Endothelial cell of umbilical vein (primary cell): ENCODE measurements around the gene FAS. TPM values are rescaled to one million over a fixed set of nuclear protein-coding genes. Genes with fewer than 3 reads are reported as not detected.

ENCODE experiments used
- BruUV-seq: library from RNA; stranded (reverse); fragments of 400-500 nt; replicated peaks from 2 replicates; lab custom pipeline; 2021; lab: Mats Ljungman, UMichigan
- CTCF ChIA-PET: fragments of 300-600, 350-600 bp; sonication (Branson Sonifier 250); formaldehyde crosslinking; loops from one replicate; lab custom pipeline; 2021; ENCODE audit warnings: antibody characterized with exemption, inconsistent platforms; lab: Charles Lee
- POLR2A ChIA-PET: fragments of 300-600, 350-600 bp; sonication (Branson Sonifier 250); formaldehyde crosslinking; loops from one replicate; lab custom pipeline; 2021; ENCODE audit warnings: antibody characterized with exemption, inconsistent platforms; lab: Charles Lee
- DNase-seq: peaks from one replicate; pipeline ENCODE4 v3.0.0-alpha.2; 2011; ENCODE audit warnings: low read depth, low spot score
- FAIRE-seq: peaks from 2 replicates; lab custom pipeline; 2011; peaks lifted over from hg19 to GRCh38; lab: Jason Lieb, UNC
- H2AFZ ChIP-seq: 2 replicates; pipeline ENCODE4 v1.6.0; 2012; ENCODE audit warnings: low read depth, low read length, control low read depth, inconsistent platforms
- H3K27ac ChIP-seq: 2 replicates; pipeline ENCODE4 v1.5.1; 2011; ENCODE audit warnings: low read depth, mild to moderate bottlenecking, control low read depth, low read length, moderate library complexity; ENCODE audit not compliant: insufficient read depth
- H3K27me3 ChIP-seq, 2 experiments: 2 replicates each; pipeline versions ENCODE4 v1.6.0 to v1.6.1; 2011; ENCODE audit warnings: low read length in 2 of 2, mixed read lengths in 1 of 2; ENCODE audit not compliant: control insufficient read depth in 2 of 2, insufficient read depth in 2 of 2
- H3K36me3 ChIP-seq, 2 experiments: 2 replicates in 1 of 2; 3 replicates in 1 of 2; pipeline ENCODE4 v1.5.1; 2011; ENCODE audit warnings: low read length in 2 of 2, mild to moderate bottlenecking in 1 of 2, moderate library complexity in 1 of 2; ENCODE audit not compliant: control insufficient read depth in 2 of 2, insufficient read depth in 2 of 2; ENCODE audit errors: extremely low read depth in 1 of 2
- H3K4me1 ChIP-seq: 3 replicates; pipeline ENCODE4 v1.5.1; 2011; ENCODE audit warnings: mild to moderate bottlenecking, low read length; ENCODE audit not compliant: control insufficient read depth, insufficient read depth; ENCODE audit errors: extremely low read depth
- H3K4me2 ChIP-seq: 2 replicates; pipeline ENCODE4 v1.6.1; 2011; ENCODE audit warnings: low read length, control low read depth, mixed read lengths; ENCODE audit not compliant: insufficient read depth
- H3K4me3 ChIP-seq, 3 experiments: fragments of 200-600 bp in 1 of 3; sonication (generic), shearing (Covaris generic) in 1 of 3; replicated peaks in 1 of 3; 2 replicates each; pipeline ENCODE4 v1.5.1; 2011 to 2016; ENCODE audit warnings: control low read depth in 3 of 3, low read length in 3 of 3, mild to moderate bottlenecking in 2 of 3, inconsistent platforms in 1 of 3, low read depth in 1 of 3, moderate library complexity in 1 of 3; ENCODE audit not compliant: insufficient read depth in 1 of 3
- H3K79me2 ChIP-seq: 2 replicates; pipeline ENCODE4 v1.6.0; 2012; ENCODE audit warnings: low read length, inconsistent platforms; ENCODE audit not compliant: control insufficient read depth, insufficient read depth
- H3K9ac ChIP-seq: replicated peaks from 2 replicates; pipeline ENCODE3; 2011; ENCODE audit warnings: low read length, control low read depth; ENCODE audit not compliant: insufficient read depth; ENCODE audit errors: extremely low read depth
- H3K9me1 ChIP-seq: replicated peaks from 3 replicates; pipeline ENCODE4 v1.6.0; 2011; ENCODE audit warnings: mild to moderate bottlenecking, low read length; ENCODE audit not compliant: control insufficient read depth, insufficient read depth; ENCODE audit errors: extremely low read depth
- H3K9me3 ChIP-seq: replicated peaks from 2 replicates; pipeline ENCODE4 v1.5.1; 2012; ENCODE audit warnings: low read length, inconsistent platforms; ENCODE audit not compliant: control insufficient read depth, insufficient read depth
- H4K20me1 ChIP-seq: replicated peaks from 2 replicates; pipeline ENCODE3; 2011; ENCODE audit warnings: mild to moderate bottlenecking, low read length; ENCODE audit not compliant: control insufficient read depth, insufficient read depth; ENCODE audit errors: extremely low read depth
- EZH2 ChIP-seq: IDR thresholded peaks from 2 replicates; pipeline ENCODE4 v1.6.1; 2012; ENCODE audit warnings: borderline replicate concordance, low read depth, mild to moderate bottlenecking, moderate library complexity, low read length, inconsistent platforms; ENCODE audit not compliant: severe bottlenecking
- FOS ChIP-seq: IDR thresholded peaks from 2 replicates; pipeline ENCODE4 v1.6.1; 2011; ENCODE audit warnings: mild to moderate bottlenecking, low read length, moderate library complexity, borderline replicate concordance; ENCODE audit not compliant: insufficient read depth
- GATA2 ChIP-seq: IDR thresholded peaks from 2 replicates; pipeline ENCODE4 v1.7.0; 2011; ENCODE audit warnings: low read depth, mild to moderate bottlenecking, moderate library complexity, mixed read lengths, low read length; ENCODE audit not compliant: insufficient read length, insufficient read depth
- JUN ChIP-seq: IDR thresholded peaks from 2 replicates; pipeline ENCODE4 v1.6.1; 2011; ENCODE audit warnings: borderline replicate concordance, low read depth; ENCODE audit not compliant: insufficient read length, insufficient read depth
- MYC ChIP-seq: IDR thresholded peaks from one replicate; pipeline ENCODE4 v1.6.1; 2011; ENCODE audit warnings: mild to moderate bottlenecking, low read depth, low read length
- POLR2A ChIP-seq: IDR thresholded peaks from 2 replicates; pipeline ENCODE4 v1.6.1; 2012; ENCODE audit warnings: low read depth, mild to moderate bottlenecking, control low read depth, low read length
- POLR2AphosphoS5 ChIP-seq: IDR thresholded peaks from 2 replicates; pipeline ENCODE4 v1.6.1; 2012; ENCODE audit warnings: low read depth, mild to moderate bottlenecking, control low read depth, low read length, moderate library complexity; ENCODE audit not compliant: insufficient read depth
- dilution Hi-C: fragments of 300-500 bp; cut with MboI; formaldehyde crosslinking; loops from one replicate; pipeline ENCODE4 v1.15.0; 2019; ENCODE audit warnings: low sequenced_read_pairs; ENCODE audit not compliant: extremely low pct_ligation_motif_present
- intact Hi-C: fragments of 100-400 bp; cut with micrococcal nuclease; formaldehyde crosslinking; loops from one replicate; pipeline ENCODE4 v1.10.0; 2022
- polyA plus RNA-seq, 4 experiments: library from polyadenylated mRNA; depleted of rRNA in 3 of 4; stranded (reverse) in 3 of 4; unstranded in 1 of 4; fragments of >200 nt; gene quantifications; 2 replicates each; pipeline versions ENCODE4 v1.2.1 to v1.2.3, GENCODE V29; 2011 to 2012; ENCODE audit warnings: missing spikeins in 1 of 4
- total RNA-seq: library from RNA; stranded (reverse); gene quantifications from 2 replicates; pipeline ENCODE4 v1.2.3, GENCODE V29; 2021
- TF ChIP-seq, protein P1 (sequence below): IDR thresholded peaks from 2 replicates; pipeline ENCODE4 v1.6.1; 2011; ENCODE audit not compliant: insufficient read depth, insufficient read length
- TF ChIP-seq, protein P2 (sequence below), 2 donors: IDR thresholded peaks; 1 replicate in 1 of 2; 2 replicates in 1 of 2; pipeline ENCODE4 v1.5.1; 2011; ENCODE audit warnings: low read length in 2 of 2, mild to moderate bottlenecking in 2 of 2, moderate library complexity in 2 of 2, control low read depth in 1 of 2, inconsistent platforms in 1 of 2, low read depth in 1 of 2; ENCODE audit not compliant: insufficient read depth in 1 of 2; ENCODE audit errors: extremely low read depth in 1 of 2

FAS gene
- total and polyA plus RNA-seq, 2 donors (not counting 3 experiments of a cell fraction or from before 2014, with no cell fraction given) = 2.0 to 6.1 TPM

DNA sequence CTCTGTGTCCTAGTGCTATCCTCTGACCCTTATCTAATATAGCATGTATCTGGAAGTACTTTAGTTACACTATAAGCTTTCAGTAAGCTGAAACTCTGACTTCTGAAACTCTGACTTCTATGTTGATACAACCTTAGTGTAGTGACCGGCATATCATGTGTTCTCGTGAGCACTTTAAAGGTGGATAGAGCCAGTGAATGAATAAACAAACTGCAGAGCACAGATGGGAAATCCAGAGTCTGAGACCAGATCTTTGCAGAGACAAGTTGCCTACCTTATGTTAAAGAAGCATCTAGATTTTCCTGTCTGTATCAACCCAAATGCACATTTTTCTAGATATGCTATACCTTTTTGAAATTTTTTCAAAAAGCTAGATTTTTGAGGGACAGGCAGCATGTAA lies 41.5 kb upstream of the FAS start:
- Histone ChIP-seq H3K4me3 (no peak overlapping the region), H3K36me3 (no peaks in the 10 kb centered on the region), H3K4me2 (no peak overlapping the region), H3K9me1 (no peaks in the 10 kb centered on the region), H4K20me1 (no peaks in the 10 kb centered on the region), H3K4me1 (no peaks in the 10 kb centered on the region), H2AFZ (no peak overlapping the region), H3K27me3 (peaks cover 7 to 15% of the 10 kb centered on the region in 2 experiments), H3K9ac (no peak overlapping the region), H3K27ac (no peak overlapping the region), H3K79me2 (no peaks in the 10 kb centered on the region), H3K9me3 (no peaks in the 10 kb centered on the region)
- no peak for TF ChIP-seq FOS
- TF ChIP-seq, protein P1, sequence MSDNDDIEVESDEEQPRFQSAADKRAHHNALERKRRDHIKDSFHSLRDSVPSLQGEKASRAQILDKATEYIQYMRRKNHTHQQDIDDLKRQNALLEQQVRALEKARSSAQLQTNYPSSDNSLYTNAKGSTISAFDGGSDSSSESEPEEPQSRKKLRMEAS = no peak
- TF ChIP-seq, protein P2, sequence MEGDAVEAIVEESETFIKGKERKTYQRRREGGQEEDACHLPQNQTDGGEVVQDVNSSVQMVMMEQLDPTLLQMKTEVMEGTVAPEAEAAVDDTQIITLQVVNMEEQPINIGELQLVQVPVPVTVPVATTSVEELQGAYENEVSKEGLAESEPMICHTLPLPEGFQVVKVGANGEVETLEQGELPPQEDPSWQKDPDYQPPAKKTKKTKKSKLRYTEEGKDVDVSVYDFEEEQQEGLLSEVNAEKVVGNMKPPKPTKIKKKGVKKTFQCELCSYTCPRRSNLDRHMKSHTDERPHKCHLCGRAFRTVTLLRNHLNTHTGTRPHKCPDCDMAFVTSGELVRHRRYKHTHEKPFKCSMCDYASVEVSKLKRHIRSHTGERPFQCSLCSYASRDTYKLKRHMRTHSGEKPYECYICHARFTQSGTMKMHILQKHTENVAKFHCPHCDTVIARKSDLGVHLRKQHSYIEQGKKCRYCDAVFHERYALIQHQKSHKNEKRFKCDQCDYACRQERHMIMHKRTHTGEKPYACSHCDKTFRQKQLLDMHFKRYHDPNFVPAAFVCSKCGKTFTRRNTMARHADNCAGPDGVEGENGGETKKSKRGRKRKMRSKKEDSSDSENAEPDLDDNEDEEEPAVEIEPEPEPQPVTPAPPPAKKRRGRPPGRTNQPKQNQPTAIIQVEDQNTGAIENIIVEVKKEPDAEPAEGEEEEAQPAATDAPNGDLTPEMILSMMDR (IDR thresholded peaks at IDR 0.05; ENCODE audit: extremely low read depth in 1 of 2, insufficient read depth in 1 of 2, low read depth in 1 of 2, low read length in 2 of 2) = no peak
- TF ChIP-seq POLR2A = no peak
- no peak for TF ChIP-seq GATA2
- TF ChIP-seq EZH2 = no peak
- no peak for TF ChIP-seq POLR2AphosphoS5
- TF ChIP-seq JUN = no peak
- TF ChIP-seq MYC = no peak
- BruUV-seq = no TSS peak
- CTCF ChIA-PET = interaction anchor here (0.8 to 1.6 kb wide), 4 partner anchors 9 to 39 kb away, joined by 3 to 8 read pairs (median 3); no protein-coding TSS in a partner anchor
- intact Hi-C loops (no loop called here), dilution Hi-C loops (no loop called here)
- FAIRE-seq = no peak
- POLR2A ChIA-PET = no interaction called here
- DNase-seq = no peak
